Gastroesophageal sphincter (tissue), 3 donors: ENCODE data around the gene IQCF5.

Source experiments
- POLR2A ChIP-seq, 2 donors: fragments of 450-650 bp; IDR thresholded peaks; one replicate each; pipeline ENCODE4 v1.6.1; 2017; ENCODE audit warnings: antibody characterized with exemption in 2 of 2, mild to moderate bottlenecking in 2 of 2, moderate library complexity in 1 of 2
- POLR2AphosphoS5 ChIP-seq: sonication (generic); formaldehyde crosslinking; IDR thresholded peaks from one replicate; pipeline ENCODE4 v1.6.1; 2017; ENCODE audit warnings: antibody characterized with exemption
- TF ChIP-seq, protein P1 (sequence below), 4 experiments: fragments of 200-600 bp in 2 of 4; fragments of 450-650 bp in 2 of 4; sonication (generic) in 1 of 4; IDR thresholded peaks; one replicate each; pipeline ENCODE4 v1.5.1; 2017 to 2019; ENCODE audit warnings: antibody characterized with exemption in 4 of 4, mild to moderate bottlenecking in 2 of 4, moderate library complexity in 2 of 4

DNA sequence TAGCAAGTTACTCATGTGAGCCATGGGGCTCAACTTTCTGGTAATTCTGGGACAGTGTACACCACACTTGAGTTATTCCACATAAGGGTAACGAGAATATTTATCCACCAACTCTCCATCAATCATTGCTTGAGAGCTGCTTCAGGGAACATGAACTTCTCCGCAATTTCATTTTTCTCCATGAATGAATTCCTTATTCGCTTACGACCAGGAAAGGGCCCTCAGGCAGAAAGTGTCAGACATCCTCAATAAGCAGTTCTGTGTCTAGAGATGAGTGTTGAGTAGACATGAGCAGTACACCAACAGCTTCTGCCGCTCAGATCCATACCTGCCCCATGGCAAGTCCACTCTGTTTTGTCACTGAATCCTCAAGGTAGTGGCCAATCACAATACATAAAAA is 38.8 kb downstream of the IQCF5 start:
- TF ChIP-seq, protein P1, sequence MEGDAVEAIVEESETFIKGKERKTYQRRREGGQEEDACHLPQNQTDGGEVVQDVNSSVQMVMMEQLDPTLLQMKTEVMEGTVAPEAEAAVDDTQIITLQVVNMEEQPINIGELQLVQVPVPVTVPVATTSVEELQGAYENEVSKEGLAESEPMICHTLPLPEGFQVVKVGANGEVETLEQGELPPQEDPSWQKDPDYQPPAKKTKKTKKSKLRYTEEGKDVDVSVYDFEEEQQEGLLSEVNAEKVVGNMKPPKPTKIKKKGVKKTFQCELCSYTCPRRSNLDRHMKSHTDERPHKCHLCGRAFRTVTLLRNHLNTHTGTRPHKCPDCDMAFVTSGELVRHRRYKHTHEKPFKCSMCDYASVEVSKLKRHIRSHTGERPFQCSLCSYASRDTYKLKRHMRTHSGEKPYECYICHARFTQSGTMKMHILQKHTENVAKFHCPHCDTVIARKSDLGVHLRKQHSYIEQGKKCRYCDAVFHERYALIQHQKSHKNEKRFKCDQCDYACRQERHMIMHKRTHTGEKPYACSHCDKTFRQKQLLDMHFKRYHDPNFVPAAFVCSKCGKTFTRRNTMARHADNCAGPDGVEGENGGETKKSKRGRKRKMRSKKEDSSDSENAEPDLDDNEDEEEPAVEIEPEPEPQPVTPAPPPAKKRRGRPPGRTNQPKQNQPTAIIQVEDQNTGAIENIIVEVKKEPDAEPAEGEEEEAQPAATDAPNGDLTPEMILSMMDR (IDR thresholded peaks at IDR 0.05) = no peak
- TF ChIP-seq POLR2AphosphoS5 (no peak), POLR2A (IDR thresholded peaks at IDR 0.05) (no peak)
